HepG2 (cell line): ENCODE results near the gene GNAS. TPM values are rescaled to one million over a fixed set of nuclear protein-coding genes. Genes with fewer than 3 reads are reported as not detected.

Experiments
- ATAC-seq: fragments of 200-7000 bp; cut with Tn5 transposase; 3 replicates; pipeline ENCODE4 v1.9.1; 2020; ENCODE audit warnings: mild to moderate bottlenecking, moderate library complexity
- BruUV-seq: library from RNA; stranded (reverse); fragments of 400-500 nt; replicated peaks from 2 replicates; lab custom pipeline; 2021; lab: Mats Ljungman, UMichigan
- CTCF ChIA-PET: fragments of 300-600 bp; formaldehyde crosslinking; extraction: SDS; loops from one replicate; lab custom pipeline; 2021; ENCODE audit warnings: low total read pairs, inconsistent platforms, low intra/inter-chr PET ratio; lab: Yijun Ruan, JAX
- POLR2A ChIA-PET: fragments of 350-600 bp; sonication (Branson Sonifier 250); formaldehyde crosslinking; loops from one replicate; lab custom pipeline; 2020; ENCODE audit warnings: antibody characterized with exemption, inconsistent platforms; lab: Yijun Ruan, JAX
- DNase-seq: peaks from one replicate; pipeline ENCODE4 v3.0.0-alpha.2; 2015; ENCODE audit warnings: low spot score
- FAIRE-seq: peaks from 3 replicates; lab custom pipeline; 2011; peaks lifted over from hg19 to GRCh38; lab: Jason Lieb, UNC
- H2AFZ ChIP-seq: one replicate; pipeline ENCODE4 v1.6.1; 2011; ENCODE audit warnings: low read length, inconsistent platforms
- H3K27ac ChIP-seq: fragments of 300-600 bp; 3 replicates; pipeline ENCODE4 v1.8.0; 2011; ENCODE audit warnings: mixed run types, mild to moderate bottlenecking, mixed read lengths, low read length, inconsistent platforms; ENCODE audit not compliant: insufficient read depth; ENCODE audit errors: extremely low read length
- H3K27me3 ChIP-seq, 2 experiments: fragments of 200-600 bp in 1 of 2; 2 replicates in 1 of 2; 3 replicates in 1 of 2; pipeline versions ENCODE4 v1.6.0 to v1.8.0; 2011; ENCODE audit warnings: low read length in 2 of 2, mild to moderate bottlenecking in 2 of 2, moderate library complexity in 2 of 2, inconsistent platforms in 1 of 2; ENCODE audit not compliant: insufficient read depth in 2 of 2, control insufficient read depth in 1 of 2
- H3K36me3 ChIP-seq, 2 experiments: fragments of 200-600 bp in 1 of 2; replicated peaks in 1 of 2; 2 replicates in 1 of 2; 3 replicates in 1 of 2; pipeline versions ENCODE4 v1.5.1 to v1.8.0; 2011; ENCODE audit warnings: low read length in 2 of 2, inconsistent platforms in 1 of 2; ENCODE audit not compliant: insufficient read depth in 2 of 2, control insufficient read depth in 1 of 2
- H3K4me1 ChIP-seq: 2 replicates; pipeline ENCODE4 v1.5.1; 2012; ENCODE audit warnings: low read length, inconsistent platforms; ENCODE audit not compliant: insufficient read depth
- H3K4me2 ChIP-seq: 2 replicates; pipeline ENCODE4 v1.6.0; 2011; ENCODE audit warnings: low read depth, low read length, inconsistent platforms
- H3K4me3 ChIP-seq, 3 experiments: fragments of 200-600 bp in 1 of 3; sonication (generic), shearing (Covaris generic) in 1 of 3; replicated peaks in 1 of 3; 2 replicates each; pipeline ENCODE4 v1.5.1; 2011 to 2016; ENCODE audit warnings: low read length in 3 of 3, inconsistent platforms in 2 of 3, low read depth in 2 of 3, mild to moderate bottlenecking in 2 of 3, control low read depth in 1 of 3, mixed read lengths in 1 of 3; ENCODE audit not compliant: insufficient read depth in 1 of 3
- H3K79me2 ChIP-seq: one replicate; pipeline ENCODE4 v1.6.1; 2011; ENCODE audit warnings: low read length, inconsistent platforms; ENCODE audit not compliant: insufficient read depth
- H3K9ac ChIP-seq: 2 replicates; pipeline ENCODE4 v1.6.0; 2011; ENCODE audit warnings: mild to moderate bottlenecking, low read depth, low read length, inconsistent platforms; ENCODE audit not compliant: insufficient read depth
- H3K9me3 ChIP-seq: 2 replicates; pipeline ENCODE4 v1.5.1; 2012; ENCODE audit warnings: mild to moderate bottlenecking, low read length
- H4K20me1 ChIP-seq: 2 replicates; pipeline ENCODE4 v1.6.0; 2011; ENCODE audit warnings: inconsistent platforms, mild to moderate bottlenecking, low read length, moderate library complexity; ENCODE audit not compliant: insufficient read depth
- AHR ChIP-seq: IDR thresholded peaks from 2 replicates; pipeline ENCODE4 v1.6.1; 2018; ENCODE audit warnings: missing genetic modification reagents, missing compliant biosample characterization
- FOXA3 ChIP-seq: IDR thresholded peaks from 2 replicates; pipeline ENCODE4 v1.6.1; 2016; ENCODE audit warnings: missing genetic modification reagents, missing compliant biosample characterization
- GABPA ChIP-seq, 2 experiments: IDR thresholded peaks; 2 replicates each; pipeline ENCODE4 v1.6.1; 2011 to 2016; ENCODE audit warnings: low read depth in 2 of 2, low read length in 1 of 2, missing biosample characterization in 1 of 2, missing genetic modification characterization in 1 of 2
- HOXD1 ChIP-seq: sonication (generic); formaldehyde crosslinking; IDR thresholded peaks from 2 replicates; pipeline ENCODE4 v1.5.0; 2020; ENCODE audit warnings: missing genetic modification reagents
- IRF2 ChIP-seq: IDR thresholded peaks from 2 replicates; pipeline ENCODE4 v1.6.1; 2018; ENCODE audit warnings: missing genetic modification reagents, missing compliant biosample characterization
- MTF1 ChIP-seq: sonication (generic); formaldehyde crosslinking; IDR thresholded peaks from 2 replicates; pipeline ENCODE4 v1.5.0; 2020; ENCODE audit warnings: missing genetic modification reagents
- PITX1 ChIP-seq: sonication (generic); formaldehyde crosslinking; IDR thresholded peaks from 2 replicates; pipeline ENCODE4 v1.5.1; 2020; ENCODE audit warnings: mild to moderate bottlenecking, missing genetic modification reagents
- POGZ ChIP-seq: sonication (generic); formaldehyde crosslinking; IDR thresholded peaks from 2 replicates; pipeline ENCODE4 v1.4.0; 2020; ENCODE audit warnings: mild to moderate bottlenecking, missing genetic modification reagents
- POLR2AphosphoS5 ChIP-seq: IDR thresholded peaks from 2 replicates; pipeline ENCODE4 v1.6.1; 2012; ENCODE audit warnings: low read depth, low read length
- SRSF1 ChIP-seq: fragments of 200-400 bp; formaldehyde crosslinking; optimal IDR thresholded peaks from 2 replicates; pipeline ENCODE3; 2017; ENCODE audit warnings: mild to moderate bottlenecking, low read depth, low read length, moderate library complexity
- UBTF ChIP-seq: sonication (generic); formaldehyde crosslinking; IDR thresholded peaks from 2 replicates; pipeline ENCODE4 v1.4.0; 2020; ENCODE audit warnings: mild to moderate bottlenecking, missing genetic modification reagents
- YEATS2 ChIP-seq: sonication (generic); formaldehyde crosslinking; IDR thresholded peaks from 2 replicates; pipeline ENCODE4 v1.4.0; 2020; ENCODE audit warnings: missing genetic modification reagents, borderline replicate concordance
- ZFP36 ChIP-seq: fragments of 150-350 bp; IDR thresholded peaks from 2 replicates; pipeline ENCODE4 v1.6.1; 2018; ENCODE audit warnings: borderline replicate concordance, low read length, low read depth; ENCODE audit not compliant: partially characterized antibody
- ZNF333 ChIP-seq: sonication (generic); formaldehyde crosslinking; IDR thresholded peaks from 2 replicates; pipeline ENCODE4 v1.4.0; 2020; ENCODE audit warnings: mild to moderate bottlenecking, missing genetic modification reagents, borderline replicate concordance
- ZNF543 ChIP-seq: sonication (generic); formaldehyde crosslinking; IDR thresholded peaks from 2 replicates; pipeline ENCODE4 v1.4.0; 2020; ENCODE audit warnings: mild to moderate bottlenecking, missing genetic modification reagents
- ZNF644 ChIP-seq: IDR thresholded peaks from 2 replicates; pipeline ENCODE4 v1.6.1; 2016; ENCODE audit warnings: low read depth
- ZNF768 ChIP-seq: sonication (generic); formaldehyde crosslinking; IDR thresholded peaks from 2 replicates; pipeline ENCODE4 v1.4.0; 2020; ENCODE audit warnings: missing genetic modification reagents
- ZNF841 ChIP-seq: sonication (generic); formaldehyde crosslinking; IDR thresholded peaks from 2 replicates; pipeline ENCODE4 v1.8.1; 2023; ENCODE audit warnings: missing genetic modification reagents, borderline replicate concordance
- ZNF879 ChIP-seq: sonication (generic); formaldehyde crosslinking; IDR thresholded peaks from 2 replicates; pipeline ENCODE4 v1.8.1; 2023; ENCODE audit warnings: missing genetic modification reagents
- ZSCAN12 ChIP-seq: sonication (generic); formaldehyde crosslinking; IDR thresholded peaks from 2 replicates; pipeline ENCODE4 v1.9.0; 2021; ENCODE audit warnings: mild to moderate bottlenecking, missing genetic modification reagents
- ZSCAN20 ChIP-seq: sonication (generic); formaldehyde crosslinking; IDR thresholded peaks from 2 replicates; pipeline ENCODE4 v1.4.0; 2020; ENCODE audit warnings: missing genetic modification reagents, mild to moderate bottlenecking, borderline replicate concordance
- WGBS: methylation state at CpG from one replicate; pipeline ENCODE4 v1.1.6; 2017; ENCODE audit warnings: low lambda C conversion rate; 5-methylcytosine and 5-hydroxymethylcytosine counted together
- in situ Hi-C: cut with HindIII; loops from 2 replicates; pipeline ENCODE4 v1.10.0; 2017; ENCODE audit warnings: low pct_unique_long_range_greater_than_20kb; ENCODE audit not compliant: extremely low pct_ligation_motif_present
- intact Hi-C: fragments of 100-400 bp; cut with micrococcal nuclease; formaldehyde crosslinking; loops from one replicate; pipeline ENCODE4 v1.10.0; 2022; ENCODE audit not compliant: unreplicated experiment
- polyA plus RNA-seq, 8 experiments: library from polyadenylated mRNA; depleted of rRNA in 3 of 8; stranded (reverse) in 7 of 8; unstranded in 1 of 8; fragments of >200 nt; fragmentation: Illumina TruSeq in 4 of 8; extraction: Trizol in 4 of 8; gene quantifications; 2 replicates each; pipeline versions ENCODE4 v1.2.1 to v1.2.3, GENCODE V29; 2011 to 2016; ENCODE audit warnings: low read depth in 4 of 8, missing spikeins in 1 of 8, mixed read lengths in 1 of 8; ENCODE audit not compliant: insufficient read depth in 1 of 8
- total RNA-seq, 5 experiments: library from RNA; depleted of rRNA; stranded (reverse); fragments of >200 nt; fragmentation: Illumina TruSeq; extraction: Trizol; gene quantifications; 2 replicates each; pipeline ENCODE4 v1.2.3, GENCODE V29; 2016; ENCODE audit warnings: low read depth in 1 of 5

GNAS gene
- total and polyA plus RNA-seq, 2 of the 13 experiments (the other 11 are each of a cell fraction or from before 2014, with no cell fraction given), result 407 to 1,008 TPM

- TF ChIP-seq UBTF (CRISPR knock-in tag), result no peak
- TF ChIP-seq ZNF768 (CRISPR knock-in tag), result peak; percentile 40; the same call in 1 of the 2 replicates
- no peak for TF ChIP-seq YEATS2 (CRISPR knock-in tag)
- no peak for TF ChIP-seq ZFP36
These were observed 37.4 kb downstream of the GNAS start (continued) for GRCh38 chr20:58889798-58890517.

GRCh38 chr20:58890518-58891085, 38.1 kb downstream of the GNAS start:
- POLR2A ChIA-PET, result interaction anchor here (1.1 to 2.0 kb wide), 6 partner anchors 10 to 502 kb away, joined by 3 to 12 read pairs (median 4); partner anchors contain the start of genes ATP5F1E, NELFCD, STX16 and VAPB
- ATAC-seq (peak; percentile 67), FAIRE-seq (no peak), DNase-seq (peak; percentile 85)
- intact Hi-C loops, result loop anchor here (5.0 to 10.0 kb wide), 2 partner anchors 92 to 236 kb away; partner anchors contain the start of genes NELFCD and STX16
- peak overlapping the region; percentile 59 to 98 (median 86); a peak in 5 of 6 replicates for H3K4me3 ChIP-seq
- peaks cover 43% of the 10 kb centered on the region for H3K4me1 ChIP-seq
- H2AFZ ChIP-seq, result no peak overlapping the region
- peaks cover 0 to 4% of the 10 kb centered on the region in 2 experiments; a peak in 2 of 5 replicates for H3K36me3 ChIP-seq
- peaks cover 28% of the 10 kb centered on the region for H4K20me1 ChIP-seq
- CTCF ChIA-PET, result no interaction called here
- H3K9ac ChIP-seq, result peak overlapping the region; percentile 76
- peaks cover 37% of the 10 kb centered on the region for H3K79me2 ChIP-seq
- no peaks in the 10 kb centered on the region; a peak in 1 of 5 replicates for H3K27me3 ChIP-seq
- 23% methylated on average over 56 of the region's 64 CpGs for WGBS
- H3K4me2 ChIP-seq, result peak overlapping the region; percentile 74
- TSS peak; percentile 37 for BruUV-seq
- in situ Hi-C loops, result loop anchor here (5.0 kb wide), 1 partner anchor 92 kb away; the partner anchor contains the start of gene NELFCD
- peak overlapping the region; percentile 73 for H3K27ac ChIP-seq
- H3K9me3 ChIP-seq, result peaks cover under 1% of the 10 kb centered on the region; the same call in 1 of the 2 replicates
- TF ChIP-seq ZNF644 (no peak), ZNF841 (CRISPR knock-in tag) (no peak), SRSF1 (peak; percentile 35), ZNF543 (CRISPR knock-in tag) (peak; percentile 85; the same call in 1 of the 2 replicates), AHR (CRISPR knock-in tag) (no peak), ZNF333 (CRISPR knock-in tag) (peak; percentile 71; the same call in 1 of the 2 replicates), POLR2AphosphoS5 (peak; percentile 86), MTF1 (CRISPR knock-in tag) (no peak), HOXD1 (peak; percentile 49), ZSCAN20 (CRISPR knock-in tag) (0 out of 2 replicates have a peak, but pooled peaks have one; percentile 75), IRF2 (CRISPR knock-in tag) (peak; percentile 28; the same call in 1 of the 2 replicates), POGZ (CRISPR knock-in tag) (peak; percentile 35; the same call in 1 of the 2 replicates), ZNF879 (CRISPR knock-in tag) (no peak), PITX1 (CRISPR knock-in tag) (no peak), ZSCAN12 (no peak), FOXA3 (peak; percentile 47), GABPA (IDR thresholded peaks at IDR 0.05; ENCODE audit: low read depth, low read length) (no peak), GABPA (CRISPR knock-in tag; IDR thresholded peaks at IDR 0.05; ENCODE audit: low read depth) (peak; percentile 58)
